ENCODE results near the gene SHC3.

DNA sequence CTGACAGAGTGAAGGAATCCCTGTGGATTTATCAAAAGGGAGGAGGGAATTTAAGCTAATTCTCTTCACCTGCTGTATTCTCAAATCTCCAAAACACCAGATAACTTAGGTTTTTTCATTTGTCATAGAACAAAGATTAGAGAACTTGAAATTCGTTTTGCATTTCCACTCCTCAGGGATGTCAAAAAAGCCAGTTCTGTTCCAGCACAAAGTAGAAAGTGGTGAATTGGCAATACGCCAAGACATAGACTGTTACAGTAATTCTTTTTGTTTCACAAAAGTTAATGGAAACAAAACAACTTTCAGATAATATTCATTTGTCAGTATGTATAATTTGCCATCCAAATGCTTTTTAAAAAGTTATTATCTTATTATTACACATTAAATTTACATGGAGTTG lies 172.4 kb downstream of the SHC3 start:
- TF ChIP-seq, protein P1, sequence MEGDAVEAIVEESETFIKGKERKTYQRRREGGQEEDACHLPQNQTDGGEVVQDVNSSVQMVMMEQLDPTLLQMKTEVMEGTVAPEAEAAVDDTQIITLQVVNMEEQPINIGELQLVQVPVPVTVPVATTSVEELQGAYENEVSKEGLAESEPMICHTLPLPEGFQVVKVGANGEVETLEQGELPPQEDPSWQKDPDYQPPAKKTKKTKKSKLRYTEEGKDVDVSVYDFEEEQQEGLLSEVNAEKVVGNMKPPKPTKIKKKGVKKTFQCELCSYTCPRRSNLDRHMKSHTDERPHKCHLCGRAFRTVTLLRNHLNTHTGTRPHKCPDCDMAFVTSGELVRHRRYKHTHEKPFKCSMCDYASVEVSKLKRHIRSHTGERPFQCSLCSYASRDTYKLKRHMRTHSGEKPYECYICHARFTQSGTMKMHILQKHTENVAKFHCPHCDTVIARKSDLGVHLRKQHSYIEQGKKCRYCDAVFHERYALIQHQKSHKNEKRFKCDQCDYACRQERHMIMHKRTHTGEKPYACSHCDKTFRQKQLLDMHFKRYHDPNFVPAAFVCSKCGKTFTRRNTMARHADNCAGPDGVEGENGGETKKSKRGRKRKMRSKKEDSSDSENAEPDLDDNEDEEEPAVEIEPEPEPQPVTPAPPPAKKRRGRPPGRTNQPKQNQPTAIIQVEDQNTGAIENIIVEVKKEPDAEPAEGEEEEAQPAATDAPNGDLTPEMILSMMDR (conservative IDR thresholded peaks at IDR 0.05; ENCODE audit: low read length): no peak
- TF ChIP-seq EZH2phosphoT487 (IDR thresholded peaks at IDR 0.05; ENCODE audit: borderline replicate concordance, low read depth, low read length): no peak
